GM18867 (cell line): ENCODE measurements around the gene GINS1.
"Not testable (repeated sequence)": the region's sequence is repeated elsewhere in the genome, so short reads cannot be mapped to it uniquely, and the experiment has no call there.

Experiments used
- ATAC-seq: cut with Tn5 transposase; IDR thresholded peaks from one replicate; pipeline ENCODE4 v1.9.1; 2021; ENCODE audit warnings: mild to moderate bottlenecking, moderate library complexity; ENCODE audit not compliant: unreplicated experiment

The GINS1 gene

DNA sequence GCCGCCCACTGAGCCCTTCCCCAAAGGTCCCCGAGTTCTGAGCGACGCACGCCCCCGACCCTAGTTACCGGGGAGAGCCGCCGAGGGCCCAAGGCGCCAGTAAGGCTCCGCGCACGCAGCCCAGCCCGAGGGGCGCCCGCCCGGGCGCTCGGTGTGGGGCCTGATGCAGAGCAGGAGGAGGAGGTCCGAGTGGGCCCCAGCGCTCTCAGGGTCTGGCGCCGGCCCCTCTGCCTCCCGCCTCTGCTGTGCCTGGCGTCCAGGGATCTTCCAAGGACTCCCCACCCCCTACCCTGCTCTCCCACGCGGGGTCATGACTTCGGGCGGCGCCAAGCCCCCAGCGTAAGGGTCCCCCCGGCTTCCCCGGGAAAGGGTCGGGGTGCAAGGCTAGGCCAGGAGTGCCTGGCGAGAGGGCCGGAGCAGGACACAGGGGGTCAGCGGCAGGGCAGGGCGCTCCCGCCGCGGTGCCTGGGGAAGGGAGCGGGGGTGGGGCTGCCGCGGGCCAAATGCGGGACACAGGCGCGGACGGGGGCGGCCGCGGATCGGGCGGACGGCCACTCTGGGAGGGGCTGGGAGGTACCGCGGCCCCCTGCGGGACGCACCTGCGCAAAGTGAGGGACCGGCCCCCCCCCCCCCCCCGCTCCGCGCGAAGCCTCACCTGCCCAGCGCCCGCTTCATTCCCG is 17.5 kb upstream of the GINS1 start:
- peak; percentile 33 for ATAC-seq

DNA sequence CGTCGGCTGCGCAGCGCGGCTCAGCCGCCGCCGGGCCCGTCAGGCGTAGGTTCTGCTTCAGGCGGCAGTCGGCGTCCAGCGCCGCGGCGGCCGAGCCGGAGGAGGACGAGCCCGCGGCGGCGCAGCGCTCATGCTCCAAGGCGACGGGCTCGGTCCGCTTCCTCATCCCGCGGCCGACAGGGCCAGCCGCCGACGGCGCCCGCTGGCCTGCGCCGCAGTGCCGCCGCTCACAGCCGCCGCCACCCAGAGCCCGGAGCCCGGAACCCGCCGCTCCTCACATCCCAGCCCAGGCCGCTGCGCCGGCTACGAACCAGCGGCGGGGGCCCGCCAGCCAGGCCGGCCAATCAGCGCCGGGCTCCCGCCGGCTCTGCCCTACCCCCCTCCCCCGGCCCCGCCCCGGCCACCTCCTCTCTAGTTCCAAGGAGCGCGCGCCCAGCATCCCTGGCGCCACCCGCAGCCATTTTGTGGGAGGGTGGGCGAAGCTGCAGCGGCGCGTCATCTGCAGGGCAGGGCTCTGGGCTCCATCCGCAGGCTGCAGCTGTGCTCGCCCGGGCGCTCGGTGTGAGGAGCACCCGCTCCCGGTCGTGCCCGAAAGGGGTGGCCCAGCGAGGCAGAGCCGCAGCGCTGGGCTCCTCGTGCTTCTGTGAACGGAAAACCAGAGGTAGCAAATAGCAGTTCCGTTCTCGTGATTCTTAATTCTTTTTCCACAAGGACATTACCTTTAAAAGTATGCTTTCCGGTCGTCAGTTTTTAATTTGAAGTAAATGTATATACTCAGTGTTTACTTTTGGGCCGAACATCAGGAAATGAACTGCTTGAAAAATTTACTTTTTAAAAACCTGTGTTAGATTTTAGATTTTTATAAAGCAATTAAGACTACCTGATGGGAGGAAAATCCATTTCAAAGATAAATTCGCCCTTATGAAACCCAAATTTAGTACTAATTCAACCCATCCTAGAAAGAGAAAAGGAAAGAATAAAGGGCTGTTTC is 16.6 kb upstream of the GINS1 start, which contains the start of gene ABHD12:
Gene ABHD12 (minus strand): TSS at position 298 of the 991 bp plus-strand sequence. CDS start 132 bp downstream, at position 166.
- ATAC-seq: peak; percentile 87

DNA sequence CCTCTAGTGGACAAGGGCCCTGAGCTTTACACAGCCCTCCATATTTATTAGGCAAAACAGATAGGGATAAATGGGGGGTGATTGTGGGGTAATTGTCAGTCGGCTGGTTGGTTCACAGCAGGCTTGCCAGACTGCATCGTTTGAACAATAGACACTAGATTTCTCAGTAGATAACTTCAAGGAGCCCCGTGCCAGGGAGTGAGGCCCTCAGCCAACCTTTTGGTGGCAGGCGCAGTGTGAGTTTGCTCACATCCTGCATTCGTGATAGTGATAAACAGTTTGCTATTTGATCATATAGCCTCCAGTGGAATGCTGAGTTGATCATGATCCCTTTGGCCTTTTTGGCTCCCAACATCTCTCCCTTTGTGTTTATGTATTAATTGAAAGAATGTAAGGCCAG is 13.2 kb upstream of the GINS1 start:
- no peak for ATAC-seq

DNA sequence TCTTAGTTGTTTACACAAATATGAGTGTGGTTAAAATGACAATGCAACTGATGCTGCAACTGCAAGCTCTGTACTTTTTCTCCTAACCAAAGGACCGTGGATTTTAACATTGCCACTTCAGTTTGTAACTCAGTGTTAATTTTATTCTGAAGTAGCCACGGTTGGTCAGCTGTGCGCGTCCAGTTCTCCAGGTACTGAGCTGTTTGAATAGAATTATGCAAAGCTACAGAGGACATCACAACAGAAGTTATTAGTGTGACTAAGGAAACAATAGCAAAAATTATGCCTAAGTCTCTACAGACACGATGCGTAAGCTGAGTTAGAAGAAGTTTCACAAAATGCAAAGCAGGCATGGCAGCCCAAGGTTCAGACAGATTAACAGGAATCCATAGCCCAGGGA is 12.5 kb upstream of the GINS1 start:
- ATAC-seq: no peak

DNA sequence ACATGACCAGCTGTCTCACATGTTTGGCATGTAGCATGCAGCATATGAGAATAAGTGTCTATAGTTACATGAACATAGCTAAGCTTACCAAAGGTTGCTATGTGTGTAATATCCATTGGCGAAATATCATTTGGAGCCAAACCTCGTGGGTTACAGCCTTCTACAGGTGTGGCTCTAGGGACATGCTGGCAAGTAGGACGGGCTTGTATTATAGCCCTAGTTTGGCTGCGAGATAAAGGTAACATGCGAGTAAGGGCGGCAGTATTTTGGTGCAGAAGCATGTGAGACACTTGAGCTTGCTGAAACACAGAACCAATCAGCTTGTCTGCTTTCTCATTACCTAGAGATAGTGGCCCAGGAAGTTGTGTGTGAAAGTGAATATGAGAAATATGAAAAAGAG is 10.4 kb upstream of the GINS1 start:
- ATAC-seq: no peak

DNA sequence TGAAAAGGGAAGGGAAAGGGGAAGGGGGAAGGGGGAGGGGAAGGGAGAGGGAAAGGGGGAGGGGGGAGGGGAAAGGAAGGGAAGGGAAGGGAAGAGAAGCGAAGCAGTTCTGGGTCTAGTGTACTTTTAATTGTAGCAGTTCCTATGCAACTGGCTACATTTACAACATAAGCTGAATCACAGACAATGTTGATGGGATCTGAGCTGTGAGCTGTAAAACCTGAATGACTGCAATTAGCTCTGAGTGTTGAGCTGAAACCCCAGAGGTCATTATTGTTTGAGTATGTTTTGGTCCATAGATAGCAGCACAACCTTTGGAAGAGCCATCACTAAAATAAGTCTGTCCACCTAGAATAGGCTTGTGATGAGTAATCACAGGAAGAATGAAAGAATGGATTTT is 9.7 kb upstream of the GINS1 start:
- ATAC-seq: no peak

DNA sequence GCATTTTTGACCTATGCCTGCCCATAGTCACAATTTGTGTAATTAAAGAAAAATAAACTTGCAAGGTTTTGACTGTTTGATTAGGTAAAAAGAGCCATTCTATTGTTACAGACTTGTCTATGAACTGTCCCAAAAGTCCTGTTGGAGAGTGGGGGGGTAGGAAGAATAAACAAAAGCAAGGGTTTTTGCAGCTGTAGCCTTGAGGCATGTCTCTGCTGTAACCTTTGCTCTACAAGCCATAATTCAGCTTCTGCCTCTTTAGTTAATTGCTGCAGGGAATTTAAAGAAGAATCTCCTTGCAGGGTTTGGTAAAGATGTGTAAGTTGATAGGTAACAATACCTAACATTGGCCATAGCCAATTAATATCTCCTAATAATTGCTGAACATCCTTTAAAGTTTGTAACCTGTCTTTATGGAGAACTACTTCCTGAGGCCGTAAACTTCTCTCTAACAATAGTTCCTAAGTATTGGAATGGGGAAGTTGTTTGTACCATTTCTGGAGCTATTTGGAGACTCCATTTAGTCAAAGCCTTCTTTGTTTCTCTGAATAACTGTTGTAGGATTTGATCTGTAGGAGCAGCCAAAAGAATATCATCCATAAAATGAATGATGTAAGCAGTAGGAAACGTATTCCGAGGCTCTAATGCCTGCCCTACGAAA is 9.0 kb upstream of the GINS1 start:
- no peak for ATAC-seq

DNA sequence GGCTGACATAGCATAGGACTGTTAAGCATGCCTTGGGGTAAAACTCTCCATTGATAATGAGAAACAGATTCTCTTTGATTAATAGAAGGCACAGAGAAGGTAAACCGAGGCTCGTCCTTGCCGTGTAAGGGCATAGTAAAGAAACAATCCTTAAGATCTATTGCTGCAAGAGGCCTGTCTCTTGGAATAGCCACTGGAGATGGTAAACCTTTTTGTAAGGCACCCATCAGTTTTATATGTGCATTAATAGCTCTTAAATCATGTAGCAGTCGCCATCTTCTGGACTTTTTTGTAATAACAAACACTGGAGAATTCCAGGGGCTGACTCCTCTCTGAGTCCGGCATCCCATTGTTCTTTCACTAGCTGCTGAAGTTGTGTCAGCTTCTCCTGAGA is 8.4 kb upstream of the GINS1 start:
- ATAC-seq: no peak

DNA sequence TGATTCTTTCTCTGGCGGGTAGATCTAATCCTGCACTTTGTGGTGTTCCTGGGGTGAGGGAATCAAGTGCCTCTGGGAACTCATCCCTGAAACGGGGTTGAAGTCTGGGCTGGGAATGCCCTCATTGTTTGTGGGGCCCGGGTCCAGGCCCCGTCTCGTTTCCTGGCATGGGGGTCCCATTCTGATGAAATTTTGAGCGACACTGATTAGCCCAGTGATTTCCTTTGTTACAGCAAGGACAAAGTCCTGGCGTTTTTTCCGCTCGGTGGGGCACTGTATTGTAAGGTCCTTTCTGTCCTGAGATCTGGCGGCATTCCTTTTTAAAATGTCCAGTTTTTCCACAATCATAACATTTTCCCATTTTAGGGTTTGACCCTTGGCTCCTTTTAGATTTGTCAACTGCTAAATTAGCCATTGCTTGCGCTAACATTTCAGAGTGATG is 7.2 kb upstream of the GINS1 start:
- not testable (repeated sequence) for ATAC-seq

DNA sequence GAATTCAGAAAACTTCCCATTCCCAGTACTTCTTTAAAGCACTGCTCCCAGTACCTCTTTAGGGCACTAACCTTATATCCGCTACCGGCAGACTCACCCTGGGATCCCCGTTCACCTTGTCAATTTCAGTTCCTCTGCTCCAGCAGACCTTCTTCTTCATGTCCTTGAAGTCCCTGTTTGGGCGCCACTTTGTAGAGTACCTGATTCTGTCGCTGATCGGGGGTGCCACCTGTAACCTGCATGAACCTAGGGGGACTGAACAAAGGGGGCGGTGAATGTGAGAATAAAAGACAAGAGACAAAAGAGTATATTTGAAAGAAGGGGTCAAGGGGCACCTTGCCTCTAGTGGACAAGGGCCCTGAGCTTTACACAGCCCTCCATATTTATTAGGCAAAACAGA is 4.9 kb upstream of the GINS1 start:
- ATAC-seq: no peak

DNA sequence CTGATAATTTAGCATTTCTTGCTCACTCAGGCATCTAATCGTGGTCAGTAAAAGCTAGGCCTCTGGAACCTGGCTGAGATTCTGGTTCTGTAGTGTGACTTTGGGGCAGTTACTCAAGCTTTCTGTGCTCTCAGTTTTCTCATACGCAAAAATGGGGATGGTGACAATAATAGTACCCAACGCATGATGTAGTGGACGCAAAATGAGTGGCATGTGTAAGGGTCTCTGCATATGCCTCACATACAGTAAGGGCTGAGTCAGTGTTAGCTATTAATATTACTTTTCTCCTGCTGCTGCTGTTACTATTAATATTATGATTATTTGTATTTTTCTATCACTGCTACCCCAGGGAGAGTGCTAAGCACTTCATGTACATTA is 686 bp downstream of the GINS1 start:
- no peak for ATAC-seq

DNA sequence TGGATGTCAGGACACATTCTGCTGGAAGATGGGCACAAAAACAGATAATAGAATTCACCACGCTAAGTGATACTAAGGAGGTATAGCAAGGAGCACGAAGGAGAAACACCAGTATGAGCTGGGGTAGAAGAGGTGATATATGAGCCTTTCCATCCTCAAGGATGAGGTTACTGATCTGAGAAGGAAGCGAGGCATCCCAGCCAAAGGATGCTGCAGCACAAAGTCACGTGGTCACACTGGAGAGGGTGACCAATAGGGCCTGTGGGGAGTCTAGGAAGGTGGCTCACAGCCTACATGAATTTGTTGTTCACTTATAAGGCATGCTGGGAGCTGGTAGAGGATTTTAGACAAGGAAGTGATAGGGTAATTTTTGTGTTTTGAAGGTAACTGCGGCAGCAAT is 1.4 kb downstream of the GINS1 start:
- ATAC-seq: no peak

DNA sequence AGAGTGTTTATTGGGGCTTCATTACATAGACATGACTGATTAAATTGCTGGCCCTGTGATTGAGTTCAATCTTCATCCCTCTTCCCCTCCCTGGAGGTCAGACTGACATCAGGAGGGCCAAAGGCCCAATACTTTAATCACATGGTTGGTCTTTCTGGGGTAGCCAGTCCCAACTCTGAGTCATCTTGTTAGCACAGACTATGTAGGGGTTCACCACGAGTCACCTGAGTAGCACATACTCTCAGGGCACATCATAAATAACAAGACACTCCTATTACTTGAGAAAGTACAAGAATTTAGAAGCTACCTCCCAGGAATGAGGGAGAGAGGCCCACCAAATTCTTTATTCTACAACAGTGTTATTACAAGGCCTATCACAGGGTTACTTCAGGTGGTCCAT is 11.3 kb downstream of the GINS1 start:
- ATAC-seq: no peak

DNA sequence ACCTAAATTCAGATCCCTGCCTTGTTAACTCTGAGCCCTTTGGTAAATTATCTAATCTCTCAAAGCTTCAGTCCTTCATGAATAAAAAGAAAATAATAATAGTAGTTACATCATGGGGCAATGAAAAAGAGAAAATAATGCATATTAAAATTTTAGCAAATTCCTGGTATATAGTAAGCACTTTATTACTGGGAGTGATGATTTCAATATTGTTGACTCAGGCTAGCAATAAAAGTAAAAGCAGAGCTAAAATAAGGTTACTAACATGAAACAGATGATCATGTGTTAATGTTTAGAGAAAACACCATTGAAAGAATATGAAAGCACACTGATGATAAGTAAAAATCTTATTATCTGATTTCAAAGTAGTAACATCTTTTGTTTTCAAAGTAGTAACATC is 13.6 kb downstream of the GINS1 start:
- no peak for ATAC-seq

DNA sequence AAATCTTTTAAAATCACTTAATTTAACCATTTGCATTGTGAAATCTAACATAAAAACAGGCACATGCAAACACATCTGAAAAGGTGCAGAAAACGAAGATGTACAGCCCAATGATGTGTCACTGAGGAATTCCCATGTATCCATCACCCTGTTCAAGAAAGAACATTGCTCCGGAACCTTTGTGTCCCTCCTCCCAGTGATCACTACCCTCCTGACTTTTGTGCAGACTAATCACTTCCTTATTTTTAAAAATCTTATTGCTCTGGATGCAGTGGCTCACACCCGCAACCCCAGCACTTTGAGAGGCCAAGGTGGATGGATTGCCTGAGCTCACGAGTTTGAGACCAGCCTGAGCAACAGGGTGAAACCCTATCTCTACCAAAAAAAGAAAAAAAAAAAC is 14.6 kb downstream of the GINS1 start:
- ATAC-seq: no peak

DNA sequence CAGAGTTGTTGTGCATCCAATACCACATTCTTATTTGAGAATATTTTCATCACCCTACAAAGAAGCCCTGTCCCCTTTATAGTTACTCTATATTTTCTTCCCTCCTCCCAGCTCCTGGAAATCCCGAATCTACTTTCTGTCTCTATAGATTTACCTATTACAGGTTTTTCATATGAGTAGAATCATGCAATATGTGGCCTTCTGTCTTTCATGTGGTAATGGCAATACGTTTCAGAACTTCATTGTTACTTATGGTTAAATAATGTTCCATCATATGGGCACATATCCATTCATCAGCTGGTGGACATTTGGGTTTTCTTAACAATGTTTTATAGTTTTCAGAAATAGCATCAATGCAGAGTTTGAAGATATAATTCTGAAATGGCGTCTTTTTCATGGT is 17.1 kb downstream of the GINS1 start:
- ATAC-seq: no peak

DNA sequence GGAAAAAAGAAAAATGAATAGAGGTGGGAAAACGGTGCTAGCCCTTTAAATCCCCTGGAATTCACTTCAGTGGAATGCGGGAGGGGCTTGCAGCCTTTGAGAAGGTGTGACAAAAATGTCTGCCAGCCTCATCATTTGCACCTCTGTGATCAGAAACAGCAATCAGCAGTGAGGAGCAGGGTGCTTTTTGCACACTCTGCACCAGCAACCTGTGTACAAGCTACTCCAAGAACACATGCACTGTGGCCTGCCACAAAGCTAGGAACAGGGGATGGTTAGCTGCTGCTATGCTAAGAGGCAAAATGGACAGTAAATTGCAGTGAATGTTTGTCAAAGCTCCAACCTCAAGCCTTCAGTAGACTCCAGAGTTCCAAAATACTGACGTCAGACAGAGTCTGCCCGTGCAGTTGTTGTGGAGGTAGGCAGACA is 29.7 kb downstream of the GINS1 start:
- ATAC-seq: no peak

DNA sequence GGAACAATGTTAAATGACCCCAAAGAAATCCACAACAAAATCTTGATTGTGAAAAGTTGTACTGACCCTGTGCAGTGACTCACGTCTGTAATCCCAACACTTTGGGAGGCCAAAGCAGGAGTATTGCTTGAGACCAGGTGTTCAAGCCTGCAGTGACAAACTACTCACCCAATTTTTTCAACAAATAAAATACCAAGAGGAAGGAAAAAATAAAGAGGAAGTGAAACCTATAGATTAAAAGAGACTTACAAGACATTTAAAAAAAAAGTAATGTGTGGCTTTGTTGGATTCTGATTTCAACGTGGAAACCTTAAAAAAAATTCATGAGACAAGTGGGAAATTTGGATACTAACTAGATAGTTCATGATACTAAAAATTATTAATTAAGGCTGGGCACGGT is 31.9 kb downstream of the GINS1 start:
- peak; percentile 59 for ATAC-seq

DNA sequence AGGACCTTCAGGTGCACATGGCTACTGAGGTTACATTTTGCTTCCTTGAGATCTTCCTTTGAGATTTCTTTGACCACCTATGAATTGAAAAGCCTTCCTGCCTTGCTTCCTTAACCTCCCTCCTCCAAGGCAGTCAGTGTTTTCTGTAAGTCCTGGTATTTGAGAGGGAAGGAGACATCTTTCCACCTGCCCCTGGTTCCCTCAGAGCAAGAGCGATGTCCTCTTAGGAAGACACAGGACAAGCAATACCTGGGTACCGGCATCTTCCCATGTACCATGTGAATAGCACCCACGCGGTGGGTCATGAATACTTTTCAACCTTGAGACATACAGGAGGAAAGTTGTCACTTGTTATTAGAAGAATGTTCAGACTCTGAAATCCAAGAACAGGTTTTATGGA is 37.1 kb downstream of the GINS1 start:
- no peak for ATAC-seq

DNA sequence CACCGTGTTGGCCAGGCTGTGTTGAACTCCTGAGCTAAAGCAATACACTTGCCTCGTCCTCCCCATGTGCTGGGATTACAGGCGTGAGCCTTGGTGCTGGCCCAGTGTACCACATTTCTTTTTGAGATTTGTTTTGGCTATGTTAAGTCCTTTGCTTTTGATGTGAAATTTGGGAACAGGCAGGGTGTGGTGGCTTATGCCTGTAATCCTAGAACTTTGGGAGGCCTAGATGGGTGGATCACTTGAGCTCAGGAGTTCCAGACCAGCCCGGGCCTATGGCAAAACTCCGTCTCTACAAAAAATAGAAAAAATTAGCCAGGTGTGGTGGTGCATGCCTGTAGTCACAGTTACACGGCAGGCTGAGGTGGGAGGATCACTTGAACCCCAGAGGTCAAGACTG is 40.2 kb downstream of the GINS1 start:
- ATAC-seq: no peak

DNA sequence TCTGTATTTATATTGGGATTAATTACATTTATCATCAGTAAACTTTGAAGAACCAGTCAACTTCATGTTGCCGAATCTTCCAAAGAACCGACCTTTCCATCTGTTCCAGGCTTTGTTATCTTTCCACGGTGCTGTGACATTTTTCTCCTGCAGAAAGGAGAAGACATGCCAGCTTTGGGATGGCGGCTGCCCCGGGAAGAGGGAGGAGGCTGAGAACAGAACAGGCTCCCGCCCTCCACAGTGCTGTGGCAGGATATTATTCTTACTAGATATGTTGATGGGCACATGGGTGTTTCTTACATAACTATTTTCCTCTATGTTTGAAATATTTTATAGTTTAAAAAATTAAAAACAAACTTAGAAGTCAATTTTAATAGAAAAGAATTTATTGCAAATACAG is 44.9 kb downstream of the GINS1 start:
- ATAC-seq: no peak
